ENCODE data around the gene HMGB1. TPM values are rescaled to one million over a fixed set of nuclear protein-coding genes. Genes with fewer than 3 reads are reported as not detected.
"Not testable (repeated sequence)": the region's sequence is repeated elsewhere in the genome, so short reads cannot be mapped to it uniquely, and the experiment has no call there.

Gene HMGB1
- total RNA-seq, 1 donor from 2014 or later = 224 TPM

DNA sequence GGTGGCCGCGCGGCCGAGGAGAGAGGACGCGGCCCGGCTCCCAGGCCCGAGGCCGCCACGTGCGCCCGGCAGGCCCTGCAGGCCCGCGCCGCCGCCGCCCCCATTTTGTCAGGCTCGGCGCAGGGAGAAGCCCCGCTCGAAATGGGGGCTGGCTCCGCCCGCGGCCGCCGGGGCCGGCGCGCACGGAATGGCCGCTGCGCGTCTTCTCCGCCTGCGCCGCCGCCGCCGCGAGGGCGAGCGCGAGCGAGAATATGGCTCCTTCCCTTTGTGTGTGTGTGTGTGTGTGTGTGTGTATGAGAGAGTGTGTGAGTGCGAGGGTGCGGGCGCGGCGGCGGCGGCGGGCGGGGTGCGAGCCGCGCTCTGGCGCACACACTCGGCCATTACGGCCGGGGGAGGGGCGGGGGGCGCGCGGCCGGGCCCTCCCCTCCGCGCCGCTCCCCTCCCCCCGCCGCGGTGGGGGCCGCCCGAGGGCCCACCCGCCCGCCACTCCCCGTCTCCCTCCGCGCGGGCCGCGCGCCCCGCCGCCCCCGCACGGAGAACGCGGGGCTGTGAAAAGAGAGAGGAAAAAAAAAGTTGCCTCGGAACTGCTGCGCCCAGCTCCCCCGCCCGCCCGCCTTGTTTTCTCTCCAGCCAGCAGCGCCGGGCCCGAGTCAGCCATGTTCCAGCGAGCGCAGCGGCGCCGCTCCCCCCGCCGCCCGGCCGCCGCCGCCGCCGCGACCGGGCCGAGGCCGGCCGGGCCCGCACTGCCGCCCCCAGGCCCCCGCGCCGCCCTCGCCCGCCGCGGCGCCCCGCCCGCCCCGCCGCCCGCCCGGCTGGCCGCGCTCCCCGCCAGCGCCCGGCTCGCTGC lies 1.0 kb downstream of the HMGB1 start:
- intact Hi-C loops (cut with DNase I) = no loop called here
- peak; percentile 88 for DNase-seq

DNA sequence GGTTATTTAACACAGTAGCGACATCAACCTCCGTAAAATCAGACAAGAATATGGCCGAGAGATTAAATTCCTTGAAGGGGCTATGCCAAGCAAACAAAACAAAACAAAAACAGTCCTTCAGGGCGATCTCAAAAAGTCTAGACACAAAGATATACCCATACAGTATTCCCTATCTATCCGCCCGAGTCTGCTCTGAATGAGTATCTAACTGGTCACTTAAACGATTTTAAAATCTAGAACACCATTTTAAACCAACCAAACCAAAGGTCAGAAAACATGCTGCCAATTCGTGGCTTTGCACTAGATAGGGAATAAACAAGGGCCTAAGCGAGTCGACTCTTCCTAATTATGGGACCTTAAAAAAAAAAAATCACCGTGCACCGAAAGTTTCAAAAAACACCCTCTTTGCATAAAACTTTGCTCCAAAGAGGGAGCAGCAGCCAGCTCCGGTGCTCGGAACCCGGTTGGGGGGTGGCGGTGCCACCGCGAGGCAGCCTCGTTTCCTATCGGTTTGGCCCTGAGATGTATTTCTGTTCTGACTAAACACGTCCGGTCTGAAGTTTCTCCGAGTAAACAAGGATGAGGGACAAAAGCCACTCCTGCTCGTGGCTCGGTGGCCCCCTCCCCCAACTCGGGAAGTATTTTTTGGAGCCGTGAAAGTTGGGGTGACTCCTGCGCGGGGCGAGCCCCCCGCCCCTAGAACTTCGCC lies 1.8 kb downstream of the HMGB1 start:
- intact Hi-C loops (cut with DNase I) = no loop called here
- Histone ChIP-seq H3K27ac (peak overlapping the region; percentile 98), H3K27me3 (no peaks in the 10 kb centered on the region), H3K4me1 (peaks cover 31% of the 10 kb centered on the region), H3K9me3 (no peaks in the 10 kb centered on the region), H3K36me3 (peaks cover 28% of the 10 kb centered on the region), H3K4me3 (peak overlapping the region; percentile 68)
- TF ChIP-seq, protein P1, sequence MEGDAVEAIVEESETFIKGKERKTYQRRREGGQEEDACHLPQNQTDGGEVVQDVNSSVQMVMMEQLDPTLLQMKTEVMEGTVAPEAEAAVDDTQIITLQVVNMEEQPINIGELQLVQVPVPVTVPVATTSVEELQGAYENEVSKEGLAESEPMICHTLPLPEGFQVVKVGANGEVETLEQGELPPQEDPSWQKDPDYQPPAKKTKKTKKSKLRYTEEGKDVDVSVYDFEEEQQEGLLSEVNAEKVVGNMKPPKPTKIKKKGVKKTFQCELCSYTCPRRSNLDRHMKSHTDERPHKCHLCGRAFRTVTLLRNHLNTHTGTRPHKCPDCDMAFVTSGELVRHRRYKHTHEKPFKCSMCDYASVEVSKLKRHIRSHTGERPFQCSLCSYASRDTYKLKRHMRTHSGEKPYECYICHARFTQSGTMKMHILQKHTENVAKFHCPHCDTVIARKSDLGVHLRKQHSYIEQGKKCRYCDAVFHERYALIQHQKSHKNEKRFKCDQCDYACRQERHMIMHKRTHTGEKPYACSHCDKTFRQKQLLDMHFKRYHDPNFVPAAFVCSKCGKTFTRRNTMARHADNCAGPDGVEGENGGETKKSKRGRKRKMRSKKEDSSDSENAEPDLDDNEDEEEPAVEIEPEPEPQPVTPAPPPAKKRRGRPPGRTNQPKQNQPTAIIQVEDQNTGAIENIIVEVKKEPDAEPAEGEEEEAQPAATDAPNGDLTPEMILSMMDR (IDR thresholded peaks at IDR 0.05) = no peak
- ATAC-seq (peak; percentile 32), DNase-seq (peak; percentile 85)

More for the DNA sequence above, 1.0 kb downstream of the HMGB1 start:
- no peaks in the 10 kb centered on the region for H3K9me3 ChIP-seq
- peak overlapping the region; percentile 68 for H3K4me3 ChIP-seq
- peak; percentile 85 for ATAC-seq
- H3K27me3 ChIP-seq = no peaks in the 10 kb centered on the region
- H3K4me1 ChIP-seq = peaks cover 31% of the 10 kb centered on the region
- peaks cover 23% of the 10 kb centered on the region for H3K36me3 ChIP-seq
- peak overlapping the region; percentile 98 for H3K27ac ChIP-seq
- TF ChIP-seq, protein P1 (IDR thresholded peaks at IDR 0.05) = no peak

DNA sequence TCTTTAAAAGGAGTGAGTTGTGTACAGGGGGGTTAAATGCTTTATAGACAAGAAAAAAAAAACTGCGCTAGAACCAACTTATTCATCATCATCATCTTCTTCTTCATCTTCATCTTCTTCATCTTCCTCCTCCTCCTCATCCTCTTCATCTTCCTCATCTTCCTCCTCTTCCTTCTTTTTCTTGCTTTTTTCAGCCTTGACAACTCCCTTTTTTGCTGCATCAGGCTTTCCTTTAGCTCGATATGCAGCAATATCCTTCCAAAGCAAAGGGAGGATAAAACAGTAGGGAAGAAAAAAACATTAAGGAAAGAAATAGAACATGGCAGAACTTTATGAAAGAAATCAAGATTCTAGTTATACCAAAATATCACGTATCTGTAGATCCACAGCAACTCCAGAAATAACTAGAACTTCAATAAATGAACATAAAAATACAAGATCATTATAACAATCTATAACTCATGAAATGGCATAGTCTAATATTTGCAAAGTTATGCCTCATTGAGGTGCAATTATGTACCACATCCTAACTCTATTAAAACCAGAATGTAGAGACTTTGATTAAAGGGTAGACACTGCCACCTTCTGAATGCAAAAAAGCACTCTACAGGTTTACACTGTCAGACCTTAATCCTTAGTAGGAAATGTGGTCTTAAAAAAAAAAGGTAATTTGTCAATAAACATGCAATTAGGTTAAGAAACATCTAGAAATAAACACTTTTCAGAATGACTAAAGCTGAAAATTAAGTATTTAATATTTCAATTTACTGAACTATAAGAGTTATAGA lies 4.3 kb downstream of the HMGB1 start:
- H3K4me3 ChIP-seq; ATAC-seq; H3K27ac ChIP-seq; H3K27me3 ChIP-seq; intact Hi-C loops (cut with DNase I); DNase-seq; H3K9me3 ChIP-seq: not testable (repeated sequence)
- TF ChIP-seq, protein P1 (IDR thresholded peaks at IDR 0.05) = peak; percentile 53
- Histone ChIP-seq H3K36me3 (peaks cover 31% of the 10 kb centered on the region), H3K4me1 (peaks cover 31% of the 10 kb centered on the region)

DNA sequence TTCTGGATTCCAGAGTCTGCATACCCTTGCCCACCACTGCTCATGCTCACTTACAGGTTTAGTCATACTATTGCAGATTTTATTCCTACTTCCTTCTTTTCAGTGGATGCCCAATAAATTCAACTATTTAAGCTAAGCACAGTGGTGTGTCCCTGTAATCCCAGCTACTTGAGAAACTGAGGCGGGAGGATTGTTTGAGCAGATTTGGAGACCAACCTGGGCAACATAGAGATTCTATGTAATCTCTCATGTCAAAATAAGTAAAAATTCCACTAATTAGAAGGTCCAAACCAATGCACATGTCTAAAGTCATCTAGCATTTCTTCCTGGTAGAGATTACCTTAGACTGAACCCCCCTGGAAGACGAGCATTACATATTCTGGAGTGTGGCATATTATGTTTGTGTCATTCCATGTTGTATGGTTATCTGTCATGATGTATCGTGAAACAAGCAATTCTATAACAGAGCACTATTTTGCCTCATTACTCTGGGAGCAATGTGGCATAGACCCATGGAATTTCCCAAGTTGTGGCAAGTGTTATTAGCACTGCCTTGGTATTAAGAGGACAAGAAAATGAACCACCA lies 8.3 kb downstream of the HMGB1 start:
- H3K4me1 ChIP-seq = peaks cover 12% of the 10 kb centered on the region
- no peaks in the 10 kb centered on the region for H3K27me3 ChIP-seq
- H3K36me3 ChIP-seq = peaks cover 24% of the 10 kb centered on the region
- intact Hi-C loops (cut with DNase I) = no loop called here
- no peak overlapping the region for H3K4me3 ChIP-seq
- H3K9me3 ChIP-seq = no peaks in the 10 kb centered on the region
- DNase-seq (no peak), ATAC-seq (no peak)
- TF ChIP-seq, protein P1 (IDR thresholded peaks at IDR 0.05) = no peak
- no peak overlapping the region for H3K27ac ChIP-seq

DNA sequence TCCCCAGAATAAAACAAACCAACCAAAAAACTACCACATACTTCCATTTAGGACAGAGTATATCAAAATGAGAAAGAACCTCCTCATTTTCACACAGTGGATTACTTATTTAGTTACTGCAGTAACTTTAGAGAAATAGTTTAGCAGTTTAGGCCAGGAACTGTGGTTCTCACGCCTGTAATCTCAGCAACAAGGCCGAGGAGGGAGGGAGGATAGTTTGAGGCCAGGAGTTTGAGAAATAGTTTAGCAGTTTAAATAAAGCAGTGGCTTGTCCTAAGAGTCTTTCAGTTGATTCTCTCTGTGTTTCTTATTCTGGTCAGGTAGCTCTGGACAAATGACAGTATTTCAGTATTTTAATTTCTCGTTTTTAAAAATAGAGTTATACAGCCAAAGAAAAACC lies 9.4 kb downstream of the HMGB1 start:
- H3K27ac ChIP-seq = no peak overlapping the region
- peaks cover 1% of the 10 kb centered on the region for H3K4me1 ChIP-seq
- no peaks in the 10 kb centered on the region for H3K27me3 ChIP-seq
- no peaks in the 10 kb centered on the region for H3K9me3 ChIP-seq
- DNase-seq = no peak
- H3K36me3 ChIP-seq = peaks cover 13% of the 10 kb centered on the region
- intact Hi-C loops (cut with DNase I) = no loop called here
- H3K4me3 ChIP-seq = no peak overlapping the region
- ATAC-seq = no peak
- TF ChIP-seq, protein P1 (IDR thresholded peaks at IDR 0.05) = no peak
